Raji (cell line): ENCODE results near the gene ZEB2.
A peak's percentile ranks its signal among the peaks of the same experiment; 100 is the strongest.

Experiments
- POLR2A ChIP-seq: IDR thresholded peaks from 2 replicates; pipeline ENCODE4 v1.6.1; 2011; ENCODE audit warnings: low read depth, low read length, control low read depth; ENCODE audit not compliant: insufficient read depth

The ZEB2 gene

GRCh38 chr2:144519934-144520731, at the start of gene ZEB2:
Gene ZEB2, minus strand, starts transcription at chr2:144520119. Its CDS starts 2,769 bp downstream, at chr2:144517350.
- 0 out of 2 replicates have a peak, but pooled peaks have one; percentile 37 for TF ChIP-seq POLR2A

- TF ChIP-seq POLR2A, result no peak
Observed at GRCh38 chr2:144567745-144568144, 47.8 kb upstream of the ZEB2 start.

DNA sequence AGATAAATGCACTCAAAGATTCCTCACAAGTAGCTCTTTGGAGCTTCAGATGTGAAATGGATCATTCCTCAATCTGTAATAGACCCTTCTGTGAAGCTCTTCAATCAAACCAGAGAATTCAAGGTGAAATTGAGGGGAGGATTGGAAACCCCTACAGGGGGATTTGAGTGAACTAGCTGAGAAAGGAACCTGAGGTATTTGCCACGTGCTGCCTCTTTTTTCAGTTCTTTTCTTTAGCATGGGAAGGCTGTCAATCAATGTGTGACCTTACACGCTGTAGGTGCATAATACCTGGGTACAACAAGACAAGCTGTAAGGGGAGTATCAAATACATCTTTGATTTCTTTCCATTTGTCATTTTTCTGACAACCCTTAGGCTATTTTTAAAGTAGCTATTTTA, 46.5 kb upstream of the ZEB2 start:
- TF ChIP-seq POLR2A, result no peak

DNA sequence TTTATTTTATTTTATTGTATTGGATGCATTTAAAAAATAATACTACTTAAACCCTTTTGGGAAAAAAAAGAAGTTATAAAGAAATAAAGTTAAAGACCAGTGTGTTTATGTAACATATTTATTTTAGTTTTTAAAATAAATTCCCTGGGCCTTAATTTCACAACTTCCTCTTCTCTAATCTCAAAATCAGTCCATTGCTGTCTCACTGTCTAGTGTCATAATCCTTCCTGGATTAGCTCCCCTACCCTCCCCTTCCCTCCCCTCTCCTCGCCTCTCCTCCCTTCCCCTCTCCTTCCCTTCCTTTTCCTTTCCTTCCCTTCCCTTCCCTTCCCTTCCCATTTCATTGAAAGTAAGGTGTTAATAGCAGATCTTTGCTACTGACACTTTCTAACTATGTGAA, 40.3 kb upstream of the ZEB2 start:
- TF ChIP-seq POLR2A, result no peak

DNA sequence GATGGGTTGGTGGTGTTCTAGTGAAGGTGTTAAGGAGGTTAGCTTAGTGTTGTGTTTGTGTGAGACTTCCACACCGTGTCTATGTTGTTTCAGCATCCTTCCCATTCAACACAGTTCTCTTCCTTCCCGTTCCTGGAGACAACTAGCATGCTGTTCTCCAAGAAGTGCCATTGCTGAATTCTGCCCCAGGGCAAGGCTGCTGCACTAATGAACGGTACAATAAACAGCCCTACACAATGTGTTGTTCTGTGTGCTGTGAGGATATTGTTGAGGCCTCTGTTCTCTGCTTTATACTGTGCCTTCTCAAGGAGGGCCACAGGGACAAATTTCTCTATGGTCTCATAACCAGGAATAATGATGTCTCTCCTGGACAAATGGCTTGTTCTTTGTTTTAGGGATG, 39.8 kb upstream of the ZEB2 start:
- no peak for TF ChIP-seq POLR2A

GRCh38 chr2:144559242-144559641, 39.3 kb upstream of the ZEB2 start:
- TF ChIP-seq POLR2A, result no peak

DNA sequence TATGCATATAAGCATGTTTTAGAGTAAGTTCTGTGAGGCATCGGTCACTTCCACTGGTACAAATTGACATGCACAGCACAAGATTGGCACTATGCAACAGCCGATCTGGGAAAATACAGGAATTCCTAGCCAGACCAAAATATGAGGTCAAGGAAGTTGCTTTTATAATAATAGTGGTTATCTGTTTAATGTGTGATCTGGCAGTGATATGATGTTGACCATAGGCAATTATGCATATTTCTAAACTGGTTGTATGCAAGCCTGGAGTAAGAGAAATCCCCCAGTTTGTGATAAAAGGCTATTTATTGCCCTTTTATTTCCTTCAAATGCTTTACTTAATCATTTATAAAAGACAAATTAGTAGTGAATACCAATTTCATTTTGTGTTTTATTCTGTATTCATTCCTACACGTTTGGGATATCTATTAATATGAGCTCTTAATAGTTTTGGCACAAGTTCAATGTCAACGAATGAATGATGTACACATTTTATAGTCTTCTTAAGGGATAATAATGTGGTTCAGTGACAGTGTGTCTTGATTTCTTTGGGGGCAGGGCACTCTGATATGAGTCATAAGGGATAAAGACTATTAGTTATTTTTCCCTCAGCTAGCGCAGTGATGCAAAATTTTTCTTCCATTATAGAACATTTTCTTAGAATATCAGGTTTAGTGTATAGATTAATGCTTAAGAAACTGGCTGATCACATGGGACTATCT, 34.7 kb upstream of the ZEB2 start:
- no peak for TF ChIP-seq POLR2A

DNA sequence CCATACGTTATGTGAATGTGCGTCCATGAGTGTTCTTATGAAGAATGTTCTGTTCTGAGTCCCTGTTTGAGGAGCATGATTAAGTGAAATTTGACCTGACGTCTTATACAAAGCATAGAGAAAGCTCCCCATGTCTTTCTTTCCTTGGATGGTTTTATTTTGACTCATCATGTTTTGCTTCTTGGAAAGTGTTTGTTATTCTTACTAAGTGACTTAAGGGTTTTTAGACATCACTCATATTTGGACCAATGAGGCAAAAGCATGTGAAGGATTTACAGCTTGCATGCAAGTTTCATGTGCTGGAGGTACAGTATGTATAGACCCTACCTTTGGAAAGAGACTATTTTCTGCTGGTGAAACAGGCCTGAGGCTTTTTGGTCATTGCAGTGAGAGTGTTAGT, 33.5 kb upstream of the ZEB2 start:
- TF ChIP-seq POLR2A, result no peak

DNA sequence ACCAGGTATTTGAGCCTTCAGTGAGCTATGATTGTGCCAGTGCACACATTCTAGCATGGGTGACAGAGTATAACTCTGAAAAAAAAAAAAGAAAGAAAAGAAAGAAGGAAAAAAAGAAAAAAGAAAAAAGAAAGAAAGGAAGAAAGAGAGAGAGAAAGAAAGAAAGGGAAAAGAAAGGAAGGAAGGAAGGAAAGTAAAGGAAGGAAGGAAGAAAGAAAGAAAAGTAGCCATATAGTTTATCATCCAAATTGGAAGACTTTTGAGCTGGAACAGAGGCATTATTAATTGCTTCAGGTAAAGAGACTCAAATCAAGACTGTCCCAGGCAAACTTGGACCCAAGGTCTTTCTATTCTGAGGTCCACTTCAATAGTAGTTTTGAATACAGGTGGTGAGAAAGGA, 32.9 kb upstream of the ZEB2 start:
- no peak for TF ChIP-seq POLR2A

- TF ChIP-seq POLR2A, result no peak
Observed at GRCh38 chr2:144550911-144551310, 31.0 kb upstream of the ZEB2 start.

GRCh38 chr2:144550084-144550483, 30.2 kb upstream of the ZEB2 start:
- TF ChIP-seq POLR2A, result no peak

- TF ChIP-seq POLR2A, result no peak
Observed at GRCh38 chr2:144548532-144549191, 28.7 kb upstream of the ZEB2 start.

- TF ChIP-seq POLR2A, result no peak
Observed at GRCh38 chr2:144548088-144548487, 28.2 kb upstream of the ZEB2 start.

DNA sequence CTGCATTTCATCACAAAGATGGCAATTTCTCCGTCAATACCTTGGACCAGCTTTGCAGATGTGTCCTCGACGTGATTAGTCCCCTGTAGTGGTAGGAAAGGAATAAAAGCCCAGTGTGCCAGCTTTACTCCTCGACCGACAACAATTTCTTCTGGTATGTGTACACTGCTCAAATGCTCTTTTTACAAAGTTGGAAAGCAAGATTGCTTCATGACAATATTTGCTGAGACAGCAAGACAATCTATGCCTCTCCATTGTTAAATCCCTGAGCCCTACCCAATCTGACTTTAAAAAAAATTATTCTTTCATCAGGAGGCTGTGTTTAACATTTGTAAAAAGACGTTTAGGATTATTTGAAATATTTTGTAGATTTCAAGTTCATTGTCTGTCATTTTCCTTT, 27.6 kb upstream of the ZEB2 start:
- TF ChIP-seq POLR2A, result no peak

DNA sequence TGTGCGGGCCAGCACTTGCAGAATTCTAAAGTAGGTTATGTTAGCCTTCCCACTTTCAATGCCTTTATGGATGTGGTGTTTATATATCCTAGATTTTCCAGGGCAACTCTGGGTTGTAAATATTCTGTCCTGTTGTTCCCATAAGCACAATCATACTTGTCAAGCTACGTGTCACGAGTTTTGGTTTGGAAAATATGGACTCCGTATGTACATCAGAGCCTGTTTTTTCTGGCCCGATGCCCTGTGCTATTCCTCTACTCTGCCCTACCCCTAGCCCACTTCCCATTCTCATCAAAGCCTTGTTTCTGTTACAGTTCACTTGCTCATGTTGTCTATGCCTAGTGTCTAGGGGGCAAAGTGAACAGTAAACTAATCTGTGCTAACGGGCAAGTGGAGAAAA, 27.0 kb upstream of the ZEB2 start:
- TF ChIP-seq POLR2A, result no peak

DNA sequence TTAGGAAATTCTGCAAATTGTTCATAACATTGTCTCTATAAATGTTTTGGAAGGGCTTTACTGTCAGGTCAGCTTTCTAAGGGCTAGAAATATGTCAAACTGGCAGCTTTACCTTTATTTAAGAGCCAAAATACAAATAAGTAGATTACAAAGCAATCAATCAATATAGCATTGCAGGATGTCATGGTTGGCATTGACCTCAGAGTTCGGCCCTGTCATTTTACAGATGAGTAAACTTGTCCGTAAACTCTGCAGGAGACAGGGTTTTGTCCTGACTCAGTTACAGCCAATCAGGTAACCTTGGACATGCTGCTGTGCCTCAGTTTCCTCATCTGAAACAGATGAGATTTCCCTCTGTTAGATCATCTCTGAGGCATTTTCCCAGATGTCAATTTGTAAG, 25.9 kb upstream of the ZEB2 start:
- TF ChIP-seq POLR2A, result no peak
